Measurements from ENCODE around the gene UTP11.

UTP11 gene

GRCh38 chr1:38009841-38010180 is 2.7 kb upstream of the UTP11 start:
- TF ChIP-seq POLR2A (IDR thresholded peaks at IDR 0.05; ENCODE audit: low read length): no peak
- no peak for TF ChIP-seq GATA1 (IDR thresholded peaks at IDR 0.05; ENCODE audit: low read depth, low read length)
- no peak for DNase-seq

DNA sequence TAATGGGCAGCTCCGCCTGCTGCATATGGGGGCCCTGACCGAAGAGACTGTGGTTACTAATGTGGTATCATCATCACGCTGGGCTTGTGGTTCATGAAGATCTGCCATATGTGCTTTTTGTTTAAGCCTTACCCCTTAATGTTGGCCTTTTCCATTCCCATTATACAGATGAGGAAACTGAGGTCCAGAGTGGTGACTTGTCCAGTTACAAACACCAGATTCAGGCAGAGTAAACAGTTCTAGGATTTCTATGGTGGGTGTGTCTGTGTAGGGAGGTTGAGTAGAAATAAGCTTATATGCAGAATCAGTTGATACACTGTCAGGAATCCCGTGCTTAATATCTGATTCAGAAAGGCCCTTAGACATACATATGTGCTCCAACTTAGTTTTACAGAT is 691 bp downstream of the UTP11 start:
- TF ChIP-seq POLR2A (IDR thresholded peaks at IDR 0.05; ENCODE audit: low read length) (no peak), GATA1 (IDR thresholded peaks at IDR 0.05; ENCODE audit: low read depth, low read length) (no peak)
- DNase-seq: no peak

- TF ChIP-seq POLR2A (IDR thresholded peaks at IDR 0.05; ENCODE audit: low read length): no peak
- no peak for TF ChIP-seq GATA1 (IDR thresholded peaks at IDR 0.05; ENCODE audit: low read depth, low read length)
- peak in 1 of 2 experiments; percentile 21 for DNase-seq
Observed at GRCh38 chr1:38014171-38014570, 1.6 kb downstream of the UTP11 start.

DNA sequence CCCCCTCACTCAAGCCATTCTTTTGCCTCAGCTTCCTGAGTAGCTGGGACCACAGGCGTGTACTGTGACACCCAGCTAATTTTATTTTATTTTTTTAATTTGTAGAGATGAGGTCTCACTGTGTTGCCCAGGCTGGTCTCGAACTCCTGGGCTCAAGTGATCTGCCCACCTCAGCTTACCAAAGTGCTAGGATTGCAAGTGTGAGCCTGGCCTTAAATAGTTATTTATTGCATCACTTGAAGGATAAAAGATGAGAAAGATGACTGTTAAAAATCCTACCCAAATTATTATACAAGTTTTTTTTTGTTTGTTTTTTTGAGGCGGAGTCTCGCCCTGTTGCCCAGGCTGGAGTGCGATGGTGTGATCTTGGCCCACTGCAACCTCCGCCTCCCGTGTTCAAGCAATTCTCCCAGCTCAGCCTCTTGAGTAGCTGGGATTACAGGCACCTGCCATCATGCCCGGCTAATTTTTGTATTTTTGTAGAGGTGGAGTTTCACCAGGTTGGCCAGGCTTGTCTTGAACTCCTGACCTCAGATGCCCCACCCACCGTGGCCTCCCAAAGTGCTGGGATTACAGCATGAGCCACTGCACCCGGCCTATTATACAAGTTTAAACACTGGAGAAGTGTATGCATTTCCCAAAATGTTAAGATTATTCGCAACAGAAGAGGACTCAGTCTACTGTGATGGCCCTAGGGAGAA is 2.3 kb downstream of the UTP11 start:
- TF ChIP-seq GATA1 (IDR thresholded peaks at IDR 0.05; ENCODE audit: low read depth, low read length) (no peak), POLR2A (IDR thresholded peaks at IDR 0.05; ENCODE audit: low read length) (no peak)
- DNase-seq: no peak

DNA sequence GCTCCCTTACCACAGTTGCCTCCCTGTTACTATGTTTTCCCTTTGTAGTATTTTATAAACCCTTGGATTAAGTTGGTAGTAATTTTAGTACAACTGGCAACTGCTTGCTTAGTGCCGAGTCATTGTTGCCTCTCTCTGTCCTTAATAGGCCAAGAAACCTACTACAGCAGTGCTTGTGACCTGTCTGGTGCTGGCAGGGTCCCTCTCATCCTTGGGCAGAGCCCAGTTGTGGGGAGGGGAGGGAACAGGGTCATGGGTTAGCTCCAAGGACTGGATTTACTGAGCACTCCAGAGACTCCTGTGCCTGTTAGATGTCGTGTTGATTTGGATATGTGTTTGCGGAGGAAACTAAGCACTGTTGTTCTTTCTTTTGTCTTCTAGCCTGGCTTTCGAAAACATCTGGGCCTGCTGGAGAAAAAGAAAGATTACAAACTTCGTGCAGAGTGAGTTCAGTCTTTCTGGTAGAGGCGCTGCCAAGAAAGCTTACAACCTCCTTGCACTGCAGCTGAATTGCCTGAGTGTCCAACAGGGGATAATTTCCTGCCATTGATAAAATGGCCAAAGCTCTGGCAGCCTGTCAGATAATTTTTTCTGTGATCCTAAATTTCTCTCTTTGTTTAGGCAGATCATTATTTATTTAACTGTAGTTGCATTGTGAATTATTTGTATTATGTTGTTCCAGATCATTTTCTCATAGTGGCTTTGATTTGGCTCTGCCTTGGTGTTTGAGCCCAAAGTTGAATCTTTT is 3.6 kb downstream of the UTP11 start:
- no peak for TF ChIP-seq POLR2A (IDR thresholded peaks at IDR 0.05; ENCODE audit: low read length)
- TF ChIP-seq GATA1 (IDR thresholded peaks at IDR 0.05; ENCODE audit: low read depth, low read length): no peak
- DNase-seq: peak; percentile 27 to 52

DNA sequence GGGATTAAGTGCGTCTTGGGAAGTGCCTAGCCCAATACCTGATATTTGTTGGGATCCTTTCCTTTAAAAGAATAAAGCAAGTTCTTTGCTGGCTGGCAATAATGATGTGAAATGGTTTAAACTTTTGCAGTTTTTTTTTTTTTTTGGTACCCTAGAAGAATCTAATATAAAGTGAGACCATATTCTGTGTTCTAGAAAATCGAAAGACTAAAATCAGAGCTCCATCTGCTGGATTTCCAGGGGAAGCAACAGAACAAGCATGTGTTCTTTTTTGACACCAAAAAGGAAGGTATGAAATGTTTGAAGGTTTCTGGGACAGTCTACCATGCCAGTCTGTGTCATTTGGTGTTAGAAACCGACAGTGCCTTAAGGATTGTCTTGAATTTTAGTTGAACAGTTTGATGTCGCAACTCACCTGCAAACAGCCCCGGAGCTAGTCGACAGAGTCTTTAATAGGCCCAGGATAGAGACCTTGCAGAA is 6.4 kb downstream of the UTP11 start:
- TF ChIP-seq GATA1 (IDR thresholded peaks at IDR 0.05; ENCODE audit: low read depth, low read length) (no peak), POLR2A (IDR thresholded peaks at IDR 0.05; ENCODE audit: low read length) (no peak)
- peak; percentile 23 to 34 for DNase-seq

GRCh38 chr1:38020396-38020795 is 7.9 kb downstream of the UTP11 start:
- DNase-seq: no peak
- TF ChIP-seq GATA1 (IDR thresholded peaks at IDR 0.05; ENCODE audit: low read depth, low read length): no peak
- TF ChIP-seq POLR2A (IDR thresholded peaks at IDR 0.05; ENCODE audit: low read length): no peak

DNA sequence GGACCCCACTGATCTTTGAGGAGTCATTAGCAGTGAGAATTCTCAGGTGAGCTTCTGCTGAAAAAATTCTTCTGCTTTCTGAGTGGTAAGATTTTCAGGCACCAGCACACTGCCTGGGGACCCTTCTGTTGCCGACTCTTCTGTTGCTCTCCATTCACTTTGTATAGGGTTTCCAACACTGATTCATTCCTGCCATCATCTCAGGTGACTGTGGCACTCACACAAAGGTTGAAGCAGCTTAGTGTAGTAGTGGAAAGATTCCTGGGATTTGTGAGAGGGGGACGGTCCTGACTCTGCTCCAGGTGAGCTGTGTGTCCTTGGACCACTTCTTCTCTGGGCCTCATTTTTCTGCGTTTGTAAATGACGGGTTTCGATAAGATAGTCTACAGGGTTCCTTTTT is 9.4 kb downstream of the UTP11 start:
- DNase-seq: no peak
- no peak for TF ChIP-seq POLR2A (IDR thresholded peaks at IDR 0.05; ENCODE audit: low read length)
- TF ChIP-seq GATA1 (IDR thresholded peaks at IDR 0.05; ENCODE audit: low read depth, low read length): no peak

- no peak for DNase-seq
- TF ChIP-seq GATA1 (IDR thresholded peaks at IDR 0.05; ENCODE audit: low read depth, low read length): no peak
- TF ChIP-seq POLR2A (IDR thresholded peaks at IDR 0.05; ENCODE audit: low read length): no peak
Observed at GRCh38 chr1:38022810-38023209, 10.3 kb downstream of the UTP11 start.

DNA sequence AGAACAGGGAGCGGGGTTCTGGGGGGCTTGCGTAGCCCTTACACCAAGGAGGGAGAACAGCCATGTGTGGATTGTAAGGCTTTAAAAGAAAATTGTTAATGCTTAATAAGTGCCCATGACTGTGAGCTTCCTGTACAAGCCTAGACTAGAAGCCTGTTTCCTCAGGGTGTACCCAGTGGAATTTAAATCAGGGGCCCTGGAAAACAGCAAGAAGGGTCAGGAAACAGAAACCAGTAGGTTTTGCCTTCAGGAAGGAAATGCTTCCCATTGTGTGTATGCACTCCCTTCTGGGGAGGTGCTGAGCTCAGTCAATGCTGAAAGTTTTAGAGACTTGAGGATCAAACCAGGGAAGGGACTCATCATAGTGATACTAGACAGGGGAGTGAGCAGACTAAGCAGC is 12.7 kb downstream of the UTP11 start:
- TF ChIP-seq GATA1 (IDR thresholded peaks at IDR 0.05; ENCODE audit: low read depth, low read length) (no peak), POLR2A (IDR thresholded peaks at IDR 0.05; ENCODE audit: low read length) (no peak)
- no peak for DNase-seq

GRCh38 chr1:38025664-38026063 is 13.1 kb downstream of the UTP11 start:
- TF ChIP-seq GATA1 (IDR thresholded peaks at IDR 0.05; ENCODE audit: low read depth, low read length) (no peak), POLR2A (IDR thresholded peaks at IDR 0.05; ENCODE audit: low read length) (no peak)
- no peak for DNase-seq

DNA sequence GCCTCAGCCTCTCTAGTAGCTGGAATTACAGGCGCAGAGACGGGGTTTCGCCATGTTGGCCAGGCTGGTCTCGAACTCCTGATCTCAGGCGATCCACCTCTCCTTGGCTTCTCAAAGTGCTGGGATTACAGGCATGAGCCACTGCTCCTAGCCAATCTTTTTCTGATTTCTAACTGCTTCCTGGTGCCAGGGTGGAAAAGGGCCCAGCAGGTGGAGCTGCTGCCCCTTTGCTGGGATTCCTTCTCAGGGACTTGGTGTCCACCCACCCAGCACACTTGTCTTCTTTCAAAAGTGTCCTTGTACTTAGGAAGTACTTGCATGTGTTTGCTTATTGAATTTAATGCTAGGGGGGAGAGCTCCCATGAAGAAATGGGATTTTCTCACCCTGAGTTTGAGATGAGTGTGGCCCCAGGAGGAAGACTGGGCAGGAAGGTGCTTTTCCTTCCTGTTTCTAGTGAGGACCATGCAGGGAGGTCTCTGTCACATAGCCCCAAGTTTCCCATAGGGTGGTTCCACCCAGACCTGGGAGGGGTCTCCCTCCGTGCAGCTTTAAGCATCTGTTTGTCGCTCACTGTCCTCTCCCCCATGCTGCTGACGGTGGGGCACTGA is 14.2 kb downstream of the UTP11 start:
- DNase-seq: peak; percentile 42 to 60
- no peak for TF ChIP-seq POLR2A (IDR thresholded peaks at IDR 0.05; ENCODE audit: low read length)
- no peak for TF ChIP-seq GATA1 (IDR thresholded peaks at IDR 0.05; ENCODE audit: low read depth, low read length)

DNA sequence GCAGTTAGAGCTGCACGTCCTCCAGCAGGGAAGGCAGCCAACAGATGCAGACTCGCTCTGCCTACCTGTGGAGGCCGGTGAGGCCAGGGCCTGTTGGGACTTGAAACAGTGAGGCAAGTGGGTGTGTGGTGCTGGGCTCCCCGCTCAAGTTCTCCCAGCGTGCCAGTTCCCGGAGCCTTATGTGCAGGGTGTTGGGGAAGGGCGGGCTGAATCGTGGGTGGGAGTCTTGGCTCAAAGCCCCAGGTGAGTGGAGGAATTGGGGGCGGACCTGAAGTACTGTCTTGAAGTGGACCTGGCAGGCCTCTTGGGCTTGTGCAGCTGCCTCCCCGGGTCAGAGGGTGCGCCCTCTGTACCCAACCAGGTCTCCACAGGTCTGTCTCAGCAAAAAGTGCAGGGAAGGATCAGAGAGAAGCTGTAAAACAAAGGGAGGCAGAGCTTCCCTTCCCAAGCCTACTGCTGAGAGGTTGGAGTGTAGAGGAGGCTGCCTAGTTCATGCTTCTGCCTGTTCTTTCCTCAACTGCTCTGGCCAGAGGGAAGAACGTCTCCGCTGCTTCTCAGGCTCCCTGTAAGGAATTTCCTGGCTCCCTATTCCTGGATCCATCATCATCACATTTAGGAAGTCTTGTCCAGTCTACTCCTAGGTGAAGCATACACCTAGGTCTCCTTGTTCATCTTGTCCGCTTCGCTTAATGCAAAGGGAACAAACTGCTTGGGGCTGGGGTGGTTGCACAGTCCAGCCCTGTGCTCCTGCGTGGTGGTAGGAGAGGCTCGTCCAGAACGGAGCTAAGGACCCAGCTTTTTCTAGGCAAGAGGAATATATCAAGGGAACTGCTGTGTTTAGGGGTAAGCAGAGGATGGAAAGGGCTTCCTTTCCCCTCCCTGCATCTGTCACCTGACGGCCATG is 14.9 kb downstream of the UTP11 start:
- TF ChIP-seq POLR2A (IDR thresholded peaks at IDR 0.05; ENCODE audit: low read length) (no peak), GATA1 (IDR thresholded peaks at IDR 0.05; ENCODE audit: low read depth, low read length) (no peak)
- DNase-seq: no peak

Data from erythroblast (primary cell).